GM12878 (cell line): ENCODE results near the gene PELI1.

Experiments
- EP300 ChIP-seq, 2 experiments: fragments of 150-350 bp in 1 of 2; IDR thresholded peaks; 2 replicates each; pipeline ENCODE4 v1.6.1; 2011 to 2012; ENCODE audit warnings: low read depth in 2 of 2, low read length in 2 of 2, borderline replicate concordance in 1 of 2, improper control_type of control experiment in 1 of 2, inconsistent platforms in 1 of 2; ENCODE audit not compliant: control insufficient read depth in 1 of 2
- JUND ChIP-seq: IDR thresholded peaks from 2 replicates; pipeline ENCODE4 v1.6.1; 2012; ENCODE audit warnings: low read depth, mild to moderate bottlenecking, low read length, improper control_type of control experiment, moderate library complexity
- NR2C2 ChIP-seq: IDR thresholded peaks from 2 replicates; pipeline ENCODE4 v1.6.1; 2011; ENCODE audit warnings: borderline replicate concordance, low read depth; ENCODE audit not compliant: control insufficient read depth, insufficient read length
- POLR2AphosphoS5 ChIP-seq: IDR thresholded peaks from 2 replicates; pipeline ENCODE4 v1.6.1; 2011; ENCODE audit warnings: mild to moderate bottlenecking, low read length, inconsistent platforms

- TF ChIP-seq EP300 (IDR thresholded peaks at IDR 0.05; ENCODE audit: borderline replicate concordance in 1 of 2, control insufficient read depth in 1 of 2, low read depth in 2 of 2, low read length in 2 of 2) (no peak), POLR2AphosphoS5 (no peak), JUND (no peak), NR2C2 (no peak)
Observed at GRCh38 chr2:64106481-64106880, 37.7 kb downstream of the PELI1 start.
